ENCODE measurements around the gene HGF.

Gene HGF

GRCh38 chr7:81802251-81802650 lies 32.4 kb upstream of the HGF start:
- H2BK12ac ChIP-seq (ENCODE audit: low read length in 2 of 2) = no peak overlapping the region
- H3K4me2 ChIP-seq (ENCODE audit: low read length, poor library complexity, severe bottlenecking) = no peak overlapping the region
- DNase-seq = no peak
- 100% methylated on average over 1 of the region's 1 CpG for WGBS
- H3K27me3 ChIP-seq (ENCODE audit: control insufficient read depth in 1 of 2, insufficient read depth in 1 of 2, low read length in 2 of 2) = no peaks in the 10 kb centered on the region
- no peak overlapping the region for H3K23ac ChIP-seq (ENCODE audit: low read length in 2 of 2)
- H3K9ac ChIP-seq (ENCODE audit: low read length) = no peak overlapping the region
- no peak overlapping the region for H3K4me3 ChIP-seq (ENCODE audit: insufficient read depth in 1 of 2, low read depth in 1 of 2, low read length in 2 of 2)
- H4K91ac ChIP-seq (ENCODE audit: low read length) = no peak overlapping the region
- H2BK120ac ChIP-seq (ENCODE audit: low read depth, low read length) = no peak overlapping the region
- H2BK15ac ChIP-seq (ENCODE audit: low read depth, poor library complexity, severe bottlenecking) = no peak overlapping the region
- no peak overlapping the region for H3K18ac ChIP-seq (ENCODE audit: low read depth in 1 of 2, low read length in 2 of 2)
- no peak overlapping the region for H3K4ac ChIP-seq (ENCODE audit: low read depth in 1 of 2, low read length in 2 of 2)
- no peak overlapping the region for H4K8ac ChIP-seq (ENCODE audit: low read length)
- H3K79me1 ChIP-seq (replicated peaks; ENCODE audit: low read length, poor library complexity, severe bottlenecking) = no peaks in the 10 kb centered on the region
- no peak overlapping the region for H2BK5ac ChIP-seq (ENCODE audit: low read depth, low read length, poor library complexity, severe bottlenecking)
- H3K14ac ChIP-seq (ENCODE audit: low read length in 2 of 2) = no peak overlapping the region
- H2AFZ ChIP-seq (ENCODE audit: low read depth, low read length) = no peak overlapping the region
- H3K4me1 ChIP-seq (ENCODE audit: control insufficient read depth, insufficient read depth, low read depth, low read length) = no peaks in the 10 kb centered on the region
- no peak overlapping the region for H2AK5ac ChIP-seq (ENCODE audit: low read length, severe bottlenecking)
- H3K9me3 ChIP-seq (ENCODE audit: control insufficient read depth, low read length) = no peaks in the 10 kb centered on the region
- no peak overlapping the region for H3K27ac ChIP-seq (ENCODE audit: low read length, poor library complexity, severe bottlenecking)
- H3K36me3 ChIP-seq (ENCODE audit: control insufficient read depth in 1 of 2, insufficient read depth in 2 of 2, low read depth in 1 of 2, low read length in 2 of 2) = no peaks in the 10 kb centered on the region

- Histone ChIP-seq H2AFZ (ENCODE audit: low read depth, low read length) (no peak overlapping the region), H2BK5ac (ENCODE audit: low read depth, low read length, poor library complexity, severe bottlenecking) (no peak overlapping the region), H3K14ac (ENCODE audit: low read length in 2 of 2) (no peak overlapping the region), H2AK5ac (ENCODE audit: low read length, severe bottlenecking) (no peak overlapping the region), H3K23ac (ENCODE audit: low read length in 2 of 2) (no peak overlapping the region), H3K4me2 (ENCODE audit: low read length, poor library complexity, severe bottlenecking) (no peak overlapping the region), H2BK15ac (ENCODE audit: low read depth, poor library complexity, severe bottlenecking) (no peak overlapping the region), H3K18ac (ENCODE audit: low read depth in 1 of 2, low read length in 2 of 2) (no peak overlapping the region), H2BK120ac (ENCODE audit: low read depth, low read length) (no peak overlapping the region), H3K27ac (ENCODE audit: low read length, poor library complexity, severe bottlenecking) (no peak overlapping the region), H3K27me3 (ENCODE audit: control insufficient read depth in 1 of 2, insufficient read depth in 1 of 2, low read length in 2 of 2) (no peaks in the 10 kb centered on the region), H2BK12ac (ENCODE audit: low read length in 2 of 2) (no peak overlapping the region), H3K9ac (ENCODE audit: low read length) (no peak overlapping the region), H3K79me1 (replicated peaks; ENCODE audit: low read length, poor library complexity, severe bottlenecking) (no peaks in the 10 kb centered on the region), H4K91ac (ENCODE audit: low read length) (no peak overlapping the region), H3K4ac (ENCODE audit: low read depth in 1 of 2, low read length in 2 of 2) (no peak overlapping the region), H3K36me3 (ENCODE audit: control insufficient read depth in 1 of 2, insufficient read depth in 2 of 2, low read depth in 1 of 2, low read length in 2 of 2) (no peaks in the 10 kb centered on the region), H3K9me3 (ENCODE audit: control insufficient read depth, low read length) (no peaks in the 10 kb centered on the region), H3K4me3 (ENCODE audit: insufficient read depth in 1 of 2, low read depth in 1 of 2, low read length in 2 of 2) (no peak overlapping the region), H4K8ac (ENCODE audit: low read length) (no peak overlapping the region), H3K4me1 (ENCODE audit: control insufficient read depth, insufficient read depth, low read depth, low read length) (no peaks in the 10 kb centered on the region)
- 98% methylated on average over 5 of the region's 5 CpGs for WGBS
- no peak for DNase-seq
Observed at GRCh38 chr7:81801532-81801931, 31.7 kb upstream of the HGF start.

- Histone ChIP-seq H4K91ac (ENCODE audit: low read length) (no peak overlapping the region), H3K4ac (ENCODE audit: low read depth in 1 of 2, low read length in 2 of 2) (no peak overlapping the region), H3K27me3 (ENCODE audit: control insufficient read depth in 1 of 2, insufficient read depth in 1 of 2, low read length in 2 of 2) (no peaks in the 10 kb centered on the region), H2BK120ac (ENCODE audit: low read depth, low read length) (no peak overlapping the region), H3K23ac (ENCODE audit: low read length in 2 of 2) (no peak overlapping the region), H3K27ac (ENCODE audit: low read length, poor library complexity, severe bottlenecking) (no peak overlapping the region), H2BK15ac (ENCODE audit: low read depth, poor library complexity, severe bottlenecking) (no peak overlapping the region), H3K4me3 (ENCODE audit: insufficient read depth in 1 of 2, low read depth in 1 of 2, low read length in 2 of 2) (no peak overlapping the region), H2AK5ac (ENCODE audit: low read length, severe bottlenecking) (no peak overlapping the region), H3K79me1 (replicated peaks; ENCODE audit: low read length, poor library complexity, severe bottlenecking) (no peaks in the 10 kb centered on the region), H3K4me2 (ENCODE audit: low read length, poor library complexity, severe bottlenecking) (no peak overlapping the region), H2BK12ac (ENCODE audit: low read length in 2 of 2) (no peak overlapping the region), H3K18ac (ENCODE audit: low read depth in 1 of 2, low read length in 2 of 2) (no peak overlapping the region), H2AFZ (ENCODE audit: low read depth, low read length) (no peak overlapping the region), H3K14ac (ENCODE audit: low read length in 2 of 2) (no peak overlapping the region), H2BK5ac (ENCODE audit: low read depth, low read length, poor library complexity, severe bottlenecking) (no peak overlapping the region), H3K9me3 (ENCODE audit: control insufficient read depth, low read length) (no peaks in the 10 kb centered on the region), H4K8ac (ENCODE audit: low read length) (no peak overlapping the region), H3K36me3 (ENCODE audit: control insufficient read depth in 1 of 2, insufficient read depth in 2 of 2, low read depth in 1 of 2, low read length in 2 of 2) (no peaks in the 10 kb centered on the region), H3K4me1 (ENCODE audit: control insufficient read depth, insufficient read depth, low read depth, low read length) (no peaks in the 10 kb centered on the region), H3K9ac (ENCODE audit: low read length) (no peak overlapping the region)
- WGBS = 97% methylated on average over 11 of the region's 12 CpGs
- DNase-seq = no peak
Observed at GRCh38 chr7:81791568-81792518, 22.0 kb upstream of the HGF start.

- H2BK15ac ChIP-seq (ENCODE audit: low read depth, poor library complexity, severe bottlenecking) = no peak overlapping the region
- H3K9me3 ChIP-seq (ENCODE audit: control insufficient read depth, low read length) = no peaks in the 10 kb centered on the region
- no peak overlapping the region for H3K4ac ChIP-seq (ENCODE audit: low read depth in 1 of 2, low read length in 2 of 2)
- WGBS = 65% methylated on average over 1 of the region's 1 CpG
- no peak overlapping the region for H2BK12ac ChIP-seq (ENCODE audit: low read length in 2 of 2)
- H3K27ac ChIP-seq (ENCODE audit: low read length, poor library complexity, severe bottlenecking) = no peak overlapping the region
- H3K79me1 ChIP-seq (replicated peaks; ENCODE audit: low read length, poor library complexity, severe bottlenecking) = no peaks in the 10 kb centered on the region
- DNase-seq = no peak
- H2BK120ac ChIP-seq (ENCODE audit: low read depth, low read length) = no peak overlapping the region
- H4K8ac ChIP-seq (ENCODE audit: low read length) = no peak overlapping the region
- no peak overlapping the region for H3K23ac ChIP-seq (ENCODE audit: low read length in 2 of 2)
- no peak overlapping the region for H4K91ac ChIP-seq (ENCODE audit: low read length)
- no peak overlapping the region for H3K4me2 ChIP-seq (ENCODE audit: low read length, poor library complexity, severe bottlenecking)
- H3K27me3 ChIP-seq (ENCODE audit: control insufficient read depth in 1 of 2, insufficient read depth in 1 of 2, low read length in 2 of 2) = no peaks in the 10 kb centered on the region
- no peak overlapping the region for H3K18ac ChIP-seq (ENCODE audit: low read depth in 1 of 2, low read length in 2 of 2)
- H2AK5ac ChIP-seq (ENCODE audit: low read length, severe bottlenecking) = no peak overlapping the region
- no peak overlapping the region for H3K14ac ChIP-seq (ENCODE audit: low read length in 2 of 2)
- H3K4me3 ChIP-seq (ENCODE audit: insufficient read depth in 1 of 2, low read depth in 1 of 2, low read length in 2 of 2) = no peak overlapping the region
- H3K9ac ChIP-seq (ENCODE audit: low read length) = no peak overlapping the region
- H3K4me1 ChIP-seq (ENCODE audit: control insufficient read depth, insufficient read depth, low read depth, low read length) = no peaks in the 10 kb centered on the region
- H3K36me3 ChIP-seq (ENCODE audit: control insufficient read depth in 1 of 2, insufficient read depth in 2 of 2, low read depth in 1 of 2, low read length in 2 of 2) = no peaks in the 10 kb centered on the region
- no peak overlapping the region for H2BK5ac ChIP-seq (ENCODE audit: low read depth, low read length, poor library complexity, severe bottlenecking)
- H2AFZ ChIP-seq (ENCODE audit: low read depth, low read length) = no peak overlapping the region
Observed at GRCh38 chr7:81790686-81791085, 20.8 kb upstream of the HGF start.
